Upper lobe of left lung (tissue), 6 donors: ENCODE results near the gene LYRM4. TPM values are rescaled to one million over a fixed set of nuclear protein-coding genes. Genes with fewer than 3 reads are reported as not detected.
A peak's percentile ranks its signal among the peaks of the same experiment; 100 is the strongest.

ENCODE experiments used
- ATAC-seq, 2 donors: fragments of 200-7000 bp; cut with Tn5 transposase; one replicate each; pipeline ENCODE4 v1.9.1; 2022; ENCODE audit warnings: mild to moderate bottlenecking in 2 of 2, moderate library complexity in 2 of 2; ENCODE audit not compliant: low FRiP score in 2 of 2
- DNase-seq, 2 donors: peaks; one replicate each; pipeline ENCODE4 v3.0.0-alpha.2; 2019 to 2020
- H3K27ac ChIP-seq, 4 donors: fragments of 200-600 bp; sonication (generic); one replicate each; pipeline ENCODE4 v1.5.1; 2016 to 2019
- H3K27me3 ChIP-seq, 4 donors: fragments of 200-600 bp; sonication (generic); one replicate each; pipeline ENCODE4 v1.5.1; 2017 to 2019
- H3K36me3 ChIP-seq, 4 donors: fragments of 200-600 bp; sonication (generic); one replicate each; pipeline ENCODE4 v1.5.1; 2016 to 2019
- H3K4me1 ChIP-seq, 4 donors: fragments of 200-600 bp; sonication (generic); one replicate each; pipeline ENCODE4 v1.5.1; 2018 to 2019
- H3K4me3 ChIP-seq, 4 donors: fragments of 200-600 bp; sonication (generic); one replicate each; pipeline ENCODE4 v1.5.1; 2017 to 2019; ENCODE audit warnings: mild to moderate bottlenecking in 2 of 4, moderate library complexity in 1 of 4
- H3K9me3 ChIP-seq, 4 donors: fragments of 200-600 bp; sonication (generic); one replicate each; pipeline ENCODE4 v1.5.1; 2018 to 2019
- CTCF ChIP-seq, 6 experiments: fragments of 450-650 bp in 4 of 6; fragments of 200-600 bp in 2 of 6; sonication (generic) in 2 of 6; IDR thresholded peaks; one replicate each; pipeline ENCODE4 v1.5.1; 2016 to 2019; ENCODE audit warnings: antibody characterized with exemption in 6 of 6
- EP300 ChIP-seq, 4 donors: sonication (generic); formaldehyde crosslinking; IDR thresholded peaks; one replicate each; pipeline ENCODE4 v1.5.1; 2017; ENCODE audit warnings: antibody characterized with exemption in 4 of 4, control low read depth in 2 of 4
- POLR2A ChIP-seq, 4 donors: fragments of 450-650 bp; IDR thresholded peaks; one replicate each; pipeline ENCODE4 v1.5.1; 2016 to 2017; ENCODE audit warnings: antibody characterized with exemption in 4 of 4, mild to moderate bottlenecking in 2 of 4
- POLR2AphosphoS5 ChIP-seq, 2 donors: sonication (generic); formaldehyde crosslinking; IDR thresholded peaks; one replicate each; pipeline ENCODE4 v1.5.1; 2017; ENCODE audit warnings: antibody characterized with exemption in 2 of 2
- WGBS, 2 donors: methylation state at CpG; one replicate each; pipeline ENCODE4 v1.1.5; 2017 to 2018; 5-methylcytosine and 5-hydroxymethylcytosine counted together
- total RNA-seq, 6 donors: library from RNA; depleted of rRNA in 4 of 6; stranded (reverse); fragments of >200 nt in 4 of 6; gene quantifications; one replicate each; pipeline versions ENCODE4 v1.1.0 to v1.2.1, GENCODE V29; 2016 to 2021
- donor health status: DM: no; HTN: no; CAD: no; lungs with moderate emphysema.
- donor health status: DM: no; HTN: yes; CAD: no; lungs with severe emphysema.

Gene LYRM4
- total RNA-seq, 6 donors from 2014 or later, result 5.8 to 24.1 (median 15.9) TPM

- Histone ChIP-seq H3K36me3 (no peaks in the 10 kb centered on the region), H3K4me1 (peaks cover 4 to 13% (median 7%) of the 10 kb centered on the region in 4 donors), H3K4me3 (no peak overlapping the region), H3K27ac (no peak overlapping the region), H3K27me3 (no peaks in the 10 kb centered on the region), H3K9me3 (no peaks in the 10 kb centered on the region)
- DNase-seq (no peak), ATAC-seq (no peak)
- TF ChIP-seq CTCF (IDR thresholded peaks at IDR 0.05), result no peak
- TF ChIP-seq POLR2AphosphoS5 (IDR thresholded peaks at IDR 0.05), result no peak
- no peak for TF ChIP-seq POLR2A (IDR thresholded peaks at IDR 0.05)
- no peak for TF ChIP-seq EP300 (IDR thresholded peaks at IDR 0.05)
- 84 to 92% methylated on average over 2 of the region's 2 CpGs for WGBS, 2 donors
These were observed 126.8 kb downstream of the LYRM4 start for GRCh38 chr6:5133943-5134342.

- Histone ChIP-seq H3K27ac (peak overlapping the region in 3 of 4 donors; percentile 37 to 65 (median 55)), H3K27me3 (no peaks in the 10 kb centered on the region), H3K36me3 (no peaks in the 10 kb centered on the region), H3K9me3 (no peaks in the 10 kb centered on the region), H3K4me1 (peaks cover 4 to 13% (median 7%) of the 10 kb centered on the region in 4 donors), H3K4me3 (peak overlapping the region in 1 of 4 donors; percentile 14)
- TF ChIP-seq CTCF (IDR thresholded peaks at IDR 0.05), result peak in 1 of 6 experiments; percentile 5
- TF ChIP-seq POLR2A (IDR thresholded peaks at IDR 0.05), result no peak
- peak; percentile 68 to 69 for TF ChIP-seq POLR2AphosphoS5 (IDR thresholded peaks at IDR 0.05)
- DNase-seq (peak in 1 of 2 donors; percentile 50), ATAC-seq (peak; percentile 65 to 85)
- 11 to 33% methylated on average over 2 to 7 of the region's 7 CpGs for WGBS, 2 donors
These were observed 128.0 kb downstream of the LYRM4 start for GRCh38 chr6:5132731-5133130.

- ATAC-seq (no peak), DNase-seq (no peak)
These were observed 130.4 kb downstream of the LYRM4 start for GRCh38 chr6:5130135-5130866.

GRCh38 chr6:5128351-5128750 lies 132.4 kb downstream of the LYRM4 start:
- peaks cover 4 to 13% (median 7%) of the 10 kb centered on the region in 4 donors for H3K4me1 ChIP-seq
- H3K36me3 ChIP-seq, result no peaks in the 10 kb centered on the region
- no peak overlapping the region for H3K4me3 ChIP-seq
- DNase-seq (no peak), ATAC-seq (no peak)
- TF ChIP-seq POLR2A (IDR thresholded peaks at IDR 0.05), result no peak
- TF ChIP-seq CTCF (IDR thresholded peaks at IDR 0.05), result no peak
- no peak for TF ChIP-seq POLR2AphosphoS5 (IDR thresholded peaks at IDR 0.05)
- no peak for TF ChIP-seq EP300 (IDR thresholded peaks at IDR 0.05)
- WGBS, 2 donors, result 79 to 81% methylated on average over 4 of the region's 4 CpGs
- no peaks in the 10 kb centered on the region for H3K9me3 ChIP-seq
- no peaks in the 10 kb centered on the region for H3K27me3 ChIP-seq
- no peak overlapping the region for H3K27ac ChIP-seq

More at GRCh38 chr6:5130135-5130866, 130.4 kb downstream of the LYRM4 start:
- TF ChIP-seq POLR2A (IDR thresholded peaks at IDR 0.05) (no peak), CTCF (IDR thresholded peaks at IDR 0.05) (no peak), EP300 (IDR thresholded peaks at IDR 0.05) (no peak), POLR2AphosphoS5 (IDR thresholded peaks at IDR 0.05) (no peak)
- H3K9me3 ChIP-seq, result no peaks in the 10 kb centered on the region
- no peak overlapping the region for H3K4me3 ChIP-seq
- WGBS, 2 donors, result 88 to 95% methylated on average over 6 to 9 of the region's 10 CpGs
- H3K27me3 ChIP-seq, result no peaks in the 10 kb centered on the region
- H3K36me3 ChIP-seq, result no peaks in the 10 kb centered on the region
- peaks cover 4 to 13% (median 7%) of the 10 kb centered on the region in 4 donors for H3K4me1 ChIP-seq
- H3K27ac ChIP-seq, result no peak overlapping the region
